ENCODE data around the gene THRA. TPM values are rescaled to one million over a fixed set of nuclear protein-coding genes. Genes with fewer than 3 reads are reported as not detected.

Gene THRA
- total RNA-seq, 1 experiment from 2014 or later, result 10.1 TPM

- peak within 1 kb of the TSS in 2 of 3 experiments; percentile 52 to 73; a peak in 3 of 7 replicates for H3K27ac Mint-ChIP-seq
- H3K23ac ChIP-seq (ENCODE audit: insufficient read length, low read depth, low read length), result no peak within 1 kb of the TSS
- no peak within 1 kb of the TSS for H3K27ac ChIP-seq (ENCODE audit: insufficient read length, low read depth, low read length)
- no CpG with 5 or more reads among the region's 20 CpGs for WGBS (ENCODE audit: extremely low coverage, insufficient read length, low lambda C conversion rate)
- H3K79me2 ChIP-seq (ENCODE audit: insufficient read depth, low read length), result no peaks in the 10 kb centered on the region
- no peaks in the 10 kb centered on the region for H3K9me3 ChIP-seq (ENCODE audit: control insufficient read depth, low read depth, low read length)
- H3K4ac ChIP-seq (ENCODE audit: low read depth, low read length), result no peak within 1 kb of the TSS
- no peak within 1 kb of the TSS for H3K9ac ChIP-seq (ENCODE audit: extremely low read depth, insufficient read length, low read length)
- H2BK120ac ChIP-seq (ENCODE audit: low read depth, low read length, poor library complexity, severe bottlenecking), result no peak within 1 kb of the TSS
- H2AFZ ChIP-seq (ENCODE audit: low read length), result no peak within 1 kb of the TSS
- H4K20me1 ChIP-seq (ENCODE audit: control insufficient read depth, insufficient read depth, insufficient read length), result no peaks in the 10 kb centered on the region
- H3K27me3 ChIP-seq (ENCODE audit: insufficient read depth, low read length), result no peaks in the 10 kb centered on the region
- H3K27me3 Mint-ChIP-seq (ENCODE audit: low read depth), result peaks cover 3% of the 10 kb centered on the region
- H3K4me1 Mint-ChIP-seq, result peaks cover 26 to 52% of the 10 kb centered on the region in 2 experiments
- no peak for TF ChIP-seq CTCF (conservative IDR thresholded peaks at IDR 0.05)
- no peak within 1 kb of the TSS for H3K4me2 ChIP-seq (ENCODE audit: insufficient read depth, insufficient read length, low read length)
- peaks cover 5 to 13% (median 12%) of the 10 kb centered on the region in 3 experiments; a peak in 6 of 7 replicates for H3K36me3 Mint-ChIP-seq (ENCODE audit: insufficient read depth in 1 of 3, low read depth in 3 of 3)
- peaks cover 4% of the 10 kb centered on the region; the same call in 1 of the 2 replicates for H3K4me1 ChIP-seq (ENCODE audit: insufficient read depth, low read length)
- H3K23me2 ChIP-seq (ENCODE audit: insufficient read length, low read depth, low read length, poor library complexity, severe bottlenecking), result no peaks in the 10 kb centered on the region
- no peak within 1 kb of the TSS; a peak in 1 of 5 replicates for H3K4me3 Mint-ChIP-seq
- no peak for DNase-seq
- H3T11ph ChIP-seq (ENCODE audit: low read length), result no peak within 1 kb of the TSS
- no peaks in the 10 kb centered on the region for H3K79me1 ChIP-seq (ENCODE audit: insufficient read depth, low read depth, low read length, poor library complexity, severe bottlenecking)
- peak within 1 kb of the TSS; percentile 17; the same call in 1 of the 2 replicates for H3K14ac ChIP-seq (ENCODE audit: insufficient read depth, low read length)
- no peak within 1 kb of the TSS for H4K91ac ChIP-seq (ENCODE audit: insufficient read length, low read depth, low read length)
- no peak within 1 kb of the TSS for H3K56ac ChIP-seq (ENCODE audit: insufficient read length, low read depth, low read length)
- H3K9me3 Mint-ChIP-seq, result peaks cover 0 to 6% of the 10 kb centered on the region in 2 experiments; a peak in 2 of 5 replicates
- H2BK15ac ChIP-seq (ENCODE audit: low read depth, low read length), result no peak within 1 kb of the TSS
- H2BK20ac ChIP-seq (ENCODE audit: low read depth, low read length, poor library complexity, severe bottlenecking), result no peak within 1 kb of the TSS
- H2BK5ac ChIP-seq (ENCODE audit: insufficient read length, low read length), result no peak within 1 kb of the TSS
- H3K18ac ChIP-seq (ENCODE audit: insufficient read length, low read depth, low read length), result peak within 1 kb of the TSS; percentile 19
- H2AK5ac ChIP-seq (ENCODE audit: insufficient read length, low read length), result no peak within 1 kb of the TSS
- H4K5ac ChIP-seq (ENCODE audit: insufficient read length, low read depth, low read length), result no peak within 1 kb of the TSS
- H2BK12ac ChIP-seq (ENCODE audit: insufficient read length, low read depth, low read length), result no peak within 1 kb of the TSS
- no peak within 1 kb of the TSS for H4K8ac ChIP-seq (replicated peaks; ENCODE audit: insufficient read length, low read depth, low read length)
Observed at GRCh38 chr17:40015005-40015997, 47.5 kb upstream of the THRA start, which contains the start of gene CSF3. TSS of gene CSF3 (plus strand) at chr17:40015440. CDS start at chr17:40015475, 35 bp downstream.
